ENCODE measurements around the gene MDFI.
"Not testable (repeated sequence)": the region's sequence is repeated elsewhere in the genome, so short reads cannot be mapped to it uniquely, and the experiment has no call there.

Gene MDFI

GRCh38 chr6:41602864-41603608 lies 35.2 kb upstream of the MDFI start:
- DNase-seq = peak; percentile 76

DNA sequence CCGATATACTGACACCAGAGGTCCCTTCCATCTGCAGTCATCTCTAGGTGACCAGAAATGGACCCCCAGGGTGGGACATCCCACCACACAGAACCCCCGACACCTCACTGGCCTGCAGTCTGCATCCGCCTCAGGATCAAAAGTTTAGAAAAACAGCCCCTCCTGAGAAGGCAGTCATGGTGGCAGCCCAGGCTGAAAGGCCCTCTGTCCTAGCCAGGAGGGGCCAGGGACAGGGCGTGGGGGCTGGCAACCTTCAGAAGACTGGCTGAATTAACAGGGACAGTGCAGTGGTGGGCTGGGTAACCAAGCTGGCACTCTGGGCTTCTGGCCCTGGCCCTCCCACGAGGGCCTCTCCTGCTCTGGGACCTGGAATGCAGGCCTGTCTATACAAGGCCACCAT lies 34.3 kb upstream of the MDFI start:
- DNase-seq = no peak

GRCh38 chr6:41605649-41606048 lies 32.6 kb upstream of the MDFI start:
- no peak for DNase-seq

GRCh38 chr6:41607036-41607435 lies 31.2 kb upstream of the MDFI start:
- no peak for DNase-seq

DNA sequence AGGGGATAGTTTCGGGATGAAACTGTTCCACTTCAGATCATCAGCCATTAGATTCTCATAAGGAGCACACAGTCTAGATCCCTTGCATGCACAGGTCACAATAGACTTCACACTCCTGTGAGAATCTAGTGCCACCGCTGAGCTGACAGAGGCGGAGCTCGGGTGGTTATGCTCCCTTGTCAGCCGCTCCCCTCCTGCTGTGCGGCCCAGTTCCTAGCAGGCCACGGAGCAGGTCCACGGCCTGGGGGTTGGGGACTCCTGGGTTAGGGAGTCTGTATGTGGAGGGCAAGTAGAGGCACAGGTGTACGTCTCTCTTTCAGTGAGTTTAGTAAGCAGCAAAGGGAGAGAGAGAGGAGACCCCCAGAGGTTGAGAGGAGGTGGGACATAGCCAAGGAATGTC lies 30.5 kb upstream of the MDFI start:
- no peak for DNase-seq

DNA sequence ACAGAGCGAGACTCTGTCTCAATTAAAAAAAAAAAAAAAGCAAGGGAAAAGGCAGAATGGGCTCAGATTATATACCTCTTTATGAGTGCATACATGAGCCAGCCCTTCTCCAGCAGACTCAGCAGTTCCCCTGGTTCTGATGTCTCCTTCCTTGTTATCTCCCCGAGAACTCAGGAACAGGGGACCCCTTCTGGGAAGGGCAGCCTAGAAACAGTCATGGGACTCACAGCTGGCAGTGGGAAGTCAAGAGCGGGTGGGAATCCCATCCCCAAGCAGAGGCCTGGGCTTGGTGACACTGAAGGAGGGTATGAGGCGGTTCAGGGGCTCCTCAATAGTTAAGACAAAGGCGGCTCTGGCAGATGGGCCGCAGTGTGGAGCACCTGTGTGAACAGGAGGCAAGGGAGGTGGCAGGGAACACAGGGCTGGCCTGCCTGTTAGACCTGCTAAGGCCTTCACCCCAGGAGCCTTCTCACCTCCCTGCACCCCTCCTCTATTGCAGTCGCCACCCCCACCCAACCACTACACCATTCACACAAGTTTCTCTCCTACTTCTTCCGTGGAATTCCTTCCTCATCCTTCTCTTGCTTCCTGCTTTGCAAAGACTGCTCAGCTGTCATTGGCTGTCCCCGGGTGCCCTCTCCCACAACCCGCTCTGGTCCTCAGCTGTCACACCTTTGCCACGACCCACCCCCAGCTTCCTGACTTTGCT lies 29.7 kb upstream of the MDFI start:
- DNase-seq = no peak

DNA sequence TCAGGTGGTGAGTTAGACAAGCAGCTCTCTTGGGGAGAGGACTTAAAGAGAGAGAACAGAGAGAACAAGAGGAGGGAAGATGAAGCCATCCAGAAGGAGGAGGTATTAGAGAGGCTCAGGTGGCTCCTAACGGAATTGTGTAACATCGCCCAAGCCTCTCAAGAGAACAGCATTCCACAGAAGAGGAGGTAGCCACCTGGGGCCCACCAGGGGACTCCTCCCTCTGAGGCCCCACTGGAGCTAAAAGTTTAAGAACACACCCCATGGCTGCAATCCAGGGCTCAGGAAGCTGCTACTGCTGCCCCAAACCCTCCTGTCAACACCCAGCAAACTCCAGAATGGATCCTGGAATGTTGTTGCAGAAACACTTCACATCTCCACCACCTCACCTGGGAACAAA lies 23.6 kb upstream of the MDFI start:
- DNase-seq = no peak

- DNase-seq = no peak
Observed at GRCh38 chr6:41615311-41615710, 23.0 kb upstream of the MDFI start.

DNA sequence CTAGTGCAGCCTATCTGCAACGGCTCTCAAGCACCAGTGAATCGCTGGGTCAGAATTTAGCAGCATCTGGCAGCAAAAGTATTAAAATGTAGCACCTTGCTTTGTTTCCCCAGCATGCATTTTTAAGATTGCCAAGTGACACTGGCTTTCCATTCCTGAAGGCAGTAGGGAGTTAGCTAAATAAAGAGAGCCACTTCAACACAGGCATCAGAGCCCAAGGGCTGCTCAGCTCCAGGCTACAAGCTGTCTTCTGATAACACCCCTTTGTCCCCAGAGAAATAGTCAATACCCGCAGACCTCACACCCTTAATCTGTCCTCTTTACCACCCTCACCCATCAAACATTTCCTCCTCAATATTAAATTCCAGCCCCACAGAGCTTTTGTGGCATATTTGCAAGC lies 19.7 kb upstream of the MDFI start:
- no peak for DNase-seq

DNA sequence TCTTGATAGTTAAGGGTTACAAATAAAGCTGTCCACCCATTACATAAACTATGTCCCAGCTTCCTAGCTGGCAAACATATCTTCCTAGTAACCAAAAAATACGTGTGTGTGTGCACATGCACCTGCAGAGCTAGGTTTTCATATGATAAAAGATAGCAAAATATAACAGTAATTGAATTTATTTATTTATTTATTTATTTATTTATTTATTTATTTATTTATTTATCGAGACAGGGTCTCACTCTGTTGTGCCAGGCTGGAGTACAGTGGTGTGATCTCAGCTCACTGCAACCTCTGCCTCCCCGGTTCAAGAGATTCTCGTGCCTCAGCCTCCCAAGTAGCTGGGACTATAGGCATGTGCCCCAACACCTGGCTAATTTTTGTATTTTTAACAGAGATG lies 19.1 kb upstream of the MDFI start:
- not testable (repeated sequence) for DNase-seq

GRCh38 chr6:41621367-41621766 lies 16.9 kb upstream of the MDFI start:
- no peak for DNase-seq

DNA sequence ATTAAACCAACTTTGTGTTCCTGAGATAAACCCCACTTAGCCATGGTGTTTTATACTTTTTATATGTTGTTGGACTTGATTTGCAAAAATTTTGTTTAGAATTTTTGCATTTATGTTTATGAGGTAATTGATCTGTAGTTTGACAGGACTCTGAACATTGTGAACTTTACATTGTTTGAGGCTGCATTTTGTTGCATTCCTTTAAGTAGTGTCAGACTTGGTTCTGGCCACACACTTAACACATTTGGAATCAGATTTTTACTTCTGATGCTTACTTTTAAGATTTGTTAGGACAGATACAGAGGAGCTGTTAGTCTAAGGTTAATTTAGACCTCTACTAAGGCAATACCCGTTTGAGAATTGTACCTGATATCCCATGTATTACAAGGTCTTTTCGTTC lies 16.5 kb upstream of the MDFI start:
- no peak for DNase-seq

DNA sequence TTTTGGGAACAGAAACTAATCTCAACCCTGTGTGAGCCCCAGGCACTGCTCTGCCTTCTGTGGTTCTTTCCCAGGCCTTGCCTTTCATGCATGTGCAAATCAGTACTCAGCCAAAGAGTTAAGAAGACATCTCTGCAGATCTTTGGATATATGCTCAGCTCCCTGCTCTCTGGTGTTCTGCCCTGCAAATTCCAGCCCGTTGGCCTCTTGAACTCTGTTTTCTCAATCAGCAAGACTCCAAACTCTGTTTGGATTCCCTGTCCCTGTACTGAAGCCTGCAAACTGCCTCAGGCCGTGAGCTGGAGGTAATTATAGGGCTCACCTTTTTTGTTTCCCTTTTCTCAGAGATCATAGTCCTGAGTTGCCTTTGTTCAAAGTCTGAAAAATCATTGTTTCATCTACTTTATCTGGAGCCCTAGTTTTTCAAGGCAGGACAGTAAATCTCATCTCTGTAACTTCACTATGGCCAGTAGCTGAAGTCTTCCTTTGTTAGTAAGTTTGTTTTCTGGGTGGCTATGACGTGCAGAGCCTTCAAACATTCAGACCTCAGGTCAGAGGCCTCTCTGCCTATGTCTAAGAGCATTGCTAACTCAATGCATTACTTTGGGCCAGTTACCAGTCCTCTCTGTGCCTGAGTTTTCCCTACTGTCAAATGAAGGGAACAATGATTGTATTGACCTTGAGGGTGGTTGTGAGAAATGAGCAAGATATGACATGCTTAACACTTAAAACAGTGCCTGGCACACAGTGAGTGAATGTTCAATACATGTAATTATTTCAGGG lies 15.9 kb upstream of the MDFI start:
- no peak for DNase-seq

- DNase-seq = no peak
Observed at GRCh38 chr6:41623330-41623729, 14.9 kb upstream of the MDFI start.

DNA sequence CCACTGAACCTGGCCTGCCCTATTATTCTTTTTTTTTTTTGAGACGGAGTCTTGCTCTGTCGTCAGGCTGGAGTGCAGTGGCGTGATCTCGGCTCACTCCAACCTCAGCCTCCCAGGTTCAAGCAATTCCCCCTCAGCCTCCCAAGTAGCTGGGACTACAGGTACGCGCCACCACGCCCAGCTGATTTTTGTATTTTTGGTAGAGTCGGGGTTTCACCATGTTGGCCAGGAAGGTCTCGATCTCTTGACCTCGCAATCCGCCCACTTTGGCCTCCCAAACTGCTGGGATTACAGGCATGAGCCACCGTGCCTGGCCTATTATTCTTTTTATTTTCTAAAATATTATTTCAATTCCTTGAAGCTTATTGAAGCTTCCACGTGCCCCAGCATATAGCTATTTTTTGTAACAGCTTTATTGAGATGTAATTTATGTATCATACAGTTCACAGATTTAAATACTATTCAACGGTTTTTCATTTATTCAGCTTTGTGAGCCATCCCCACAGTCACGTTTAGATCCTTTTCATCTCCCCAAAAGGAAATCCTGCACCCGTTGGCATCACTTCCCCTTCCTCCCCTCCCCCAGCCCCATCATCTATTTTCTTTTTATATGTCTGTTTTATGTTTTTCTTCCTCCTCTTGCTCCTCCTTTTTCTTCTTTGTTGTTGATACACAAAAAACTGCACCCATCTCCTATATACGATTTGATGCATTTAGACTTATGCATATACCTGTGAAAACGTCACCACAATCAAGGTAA lies 13.5 kb upstream of the MDFI start:
- DNase-seq = no peak

DNA sequence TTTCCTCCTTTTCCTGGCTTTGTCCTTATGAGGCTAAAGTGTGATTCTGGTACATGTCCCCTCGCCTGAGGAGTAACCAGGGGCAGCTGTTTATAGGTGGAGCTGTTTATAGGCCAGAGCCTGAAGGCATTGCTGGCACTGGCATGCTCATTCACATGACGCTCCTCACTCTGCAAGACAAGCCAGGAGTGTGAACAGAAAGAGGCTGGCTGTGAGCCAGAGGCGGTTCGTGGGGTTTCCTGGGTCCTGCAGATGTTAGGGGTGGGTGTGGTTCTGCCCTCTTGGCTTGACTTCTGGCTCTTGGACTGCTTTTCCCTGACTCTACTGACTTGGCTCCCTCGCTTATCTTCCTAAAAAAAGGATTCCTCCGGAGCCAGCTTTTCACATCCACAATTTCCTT lies 12.8 kb upstream of the MDFI start:
- DNase-seq = no peak

GRCh38 chr6:41626022-41626421 lies 12.2 kb upstream of the MDFI start:
- DNase-seq = no peak

DNA sequence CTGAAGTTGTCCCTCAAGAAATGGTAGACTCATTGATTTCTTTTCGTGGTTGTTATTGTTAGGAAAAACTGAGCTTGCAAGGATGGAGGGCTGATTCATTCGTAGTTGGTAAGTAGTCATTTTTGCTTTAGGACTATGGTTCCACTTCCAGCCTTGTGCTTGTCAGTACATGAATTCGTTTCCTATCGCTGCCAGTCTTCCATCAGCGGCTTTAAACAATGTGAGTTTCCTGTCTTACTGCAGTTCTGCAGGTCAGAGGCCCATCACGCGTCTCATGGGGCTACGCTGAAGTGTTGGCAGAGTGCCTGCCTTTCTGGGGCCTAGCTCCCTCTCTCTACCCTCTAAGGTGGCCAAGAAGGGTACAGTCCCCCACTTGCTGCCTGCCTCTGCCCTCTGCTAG lies 11.4 kb upstream of the MDFI start:
- no peak for DNase-seq

GRCh38 chr6:41629128-41629527 lies 9.1 kb upstream of the MDFI start:
- DNase-seq = no peak

DNA sequence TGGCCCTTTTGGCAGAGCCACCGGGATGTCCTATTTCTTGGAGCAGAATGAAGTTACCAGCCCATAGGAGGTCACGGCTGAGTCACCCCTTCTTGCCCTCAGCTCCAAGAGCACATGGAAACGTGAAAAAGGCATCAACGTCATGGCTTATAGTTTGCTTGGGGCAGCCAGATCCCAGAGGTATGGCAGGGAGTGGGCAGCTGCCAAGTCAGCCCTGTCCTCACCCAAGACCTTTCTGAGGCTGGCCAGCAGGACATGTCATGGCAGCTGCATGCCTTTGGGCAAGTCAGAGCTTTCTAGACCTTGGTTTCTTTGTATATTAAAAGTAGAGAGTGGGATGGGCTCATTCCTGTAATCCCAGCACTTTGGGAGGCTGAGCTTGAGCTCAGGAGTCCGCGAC lies 8.2 kb upstream of the MDFI start:
- DNase-seq = no peak

DNA sequence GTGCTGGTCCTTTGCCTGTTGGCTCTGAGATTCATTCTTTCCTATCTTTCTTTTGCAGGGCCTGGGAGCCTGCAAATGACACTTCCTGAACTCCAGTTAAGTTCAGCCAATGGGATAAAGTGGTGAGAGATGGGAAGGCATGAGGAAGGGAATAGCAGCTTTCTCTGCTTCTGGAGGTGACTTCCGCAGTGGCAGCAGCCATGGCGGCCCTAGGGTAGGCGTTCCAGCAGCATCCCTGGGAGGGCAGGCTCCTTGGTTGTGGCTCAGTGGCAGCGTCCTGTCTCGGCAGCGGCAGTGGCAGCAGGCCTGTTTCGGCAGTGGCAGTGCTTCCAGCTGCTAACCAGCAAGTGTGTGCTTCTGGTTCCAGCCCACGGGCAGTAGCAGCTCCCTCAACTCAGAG lies 7.3 kb upstream of the MDFI start:
- no peak for DNase-seq

DNA sequence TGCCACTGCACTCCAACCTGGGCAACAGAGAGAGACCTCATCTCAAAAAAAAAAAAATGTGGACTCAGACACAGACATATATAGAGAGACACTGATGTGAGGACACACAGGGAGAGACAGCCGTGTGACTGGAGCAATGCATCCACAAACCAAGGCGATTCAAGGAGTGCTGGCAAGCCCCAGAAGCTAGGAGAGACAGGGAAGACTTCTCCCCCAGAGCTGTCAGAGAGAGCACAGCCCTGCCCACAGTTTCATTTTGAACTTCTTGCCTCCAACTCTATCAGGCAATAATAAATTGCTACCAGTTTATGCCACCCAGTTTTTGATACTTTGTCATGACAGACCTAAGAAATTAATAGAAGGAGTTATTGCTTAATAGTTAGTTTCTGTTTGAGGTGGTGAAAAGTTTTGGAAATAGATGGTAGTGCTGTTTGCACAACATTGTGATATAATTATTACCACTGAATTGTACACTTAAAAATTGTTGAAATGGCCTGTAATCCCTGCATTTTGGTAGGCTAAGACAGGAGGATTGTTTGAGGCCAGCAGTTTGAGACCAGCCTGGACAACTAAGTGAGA lies 5.1 kb upstream of the MDFI start:
- no peak for DNase-seq

GRCh38 chr6:41634657-41635056 lies 3.6 kb upstream of the MDFI start:
- no peak for DNase-seq
